Measurements from ENCODE around the gene KCND3.

KCND3 gene

GRCh38 chr1:111733183-111733991, 256.1 kb downstream of the KCND3 start:
- no peak for DNase-seq (ENCODE audit: low read depth in 3 of 3, low spot score in 1 of 3)

GRCh38 chr1:111732718-111733117, 256.8 kb downstream of the KCND3 start:
- no peak for DNase-seq (ENCODE audit: low read depth in 3 of 3, low spot score in 1 of 3)

- DNase-seq (ENCODE audit: low read depth in 3 of 3, low spot score in 1 of 3) = no peak
Observed at GRCh38 chr1:111731956-111732355, 257.5 kb downstream of the KCND3 start.

- DNase-seq (ENCODE audit: low read depth in 3 of 3, low spot score in 1 of 3) = no peak
Observed at GRCh38 chr1:111730706-111731105, 258.8 kb downstream of the KCND3 start.

DNA sequence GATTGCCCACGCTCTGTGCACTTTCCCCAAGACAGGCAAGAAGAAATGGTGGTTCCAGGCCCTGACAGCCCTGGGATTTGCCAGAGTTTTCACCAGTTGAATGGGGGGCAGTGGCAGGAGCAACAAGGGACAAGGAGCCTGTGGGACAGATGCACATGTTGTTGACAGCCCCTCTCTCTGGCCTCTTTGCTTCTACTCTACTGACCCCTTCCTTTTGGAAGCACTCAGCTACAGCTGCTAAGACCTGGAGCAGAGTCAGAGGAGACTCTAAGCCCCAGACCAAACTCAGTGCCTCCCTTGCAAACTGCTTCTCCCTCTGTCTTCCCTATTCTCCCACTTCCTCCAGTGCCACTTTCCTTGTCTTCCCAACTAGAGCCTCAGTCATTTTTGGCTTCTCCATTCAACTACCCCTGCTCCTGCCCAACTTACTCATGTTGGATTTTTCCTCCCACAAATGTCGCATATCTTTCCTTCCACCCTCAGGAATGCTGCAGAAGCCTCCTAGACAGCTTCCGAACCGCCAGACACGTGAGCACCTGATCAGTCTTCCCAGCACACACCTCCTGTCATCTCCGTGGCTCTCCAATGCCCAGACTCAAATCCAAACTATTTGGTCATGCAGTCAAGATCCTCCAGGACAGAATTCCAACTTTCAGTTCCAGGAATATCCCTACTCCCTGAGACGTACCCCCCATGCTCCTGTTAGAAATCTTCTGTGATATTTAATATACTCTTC, 259.4 kb downstream of the KCND3 start:
- DNase-seq (ENCODE audit: low read depth in 3 of 3, low spot score in 1 of 3) = no peak

DNA sequence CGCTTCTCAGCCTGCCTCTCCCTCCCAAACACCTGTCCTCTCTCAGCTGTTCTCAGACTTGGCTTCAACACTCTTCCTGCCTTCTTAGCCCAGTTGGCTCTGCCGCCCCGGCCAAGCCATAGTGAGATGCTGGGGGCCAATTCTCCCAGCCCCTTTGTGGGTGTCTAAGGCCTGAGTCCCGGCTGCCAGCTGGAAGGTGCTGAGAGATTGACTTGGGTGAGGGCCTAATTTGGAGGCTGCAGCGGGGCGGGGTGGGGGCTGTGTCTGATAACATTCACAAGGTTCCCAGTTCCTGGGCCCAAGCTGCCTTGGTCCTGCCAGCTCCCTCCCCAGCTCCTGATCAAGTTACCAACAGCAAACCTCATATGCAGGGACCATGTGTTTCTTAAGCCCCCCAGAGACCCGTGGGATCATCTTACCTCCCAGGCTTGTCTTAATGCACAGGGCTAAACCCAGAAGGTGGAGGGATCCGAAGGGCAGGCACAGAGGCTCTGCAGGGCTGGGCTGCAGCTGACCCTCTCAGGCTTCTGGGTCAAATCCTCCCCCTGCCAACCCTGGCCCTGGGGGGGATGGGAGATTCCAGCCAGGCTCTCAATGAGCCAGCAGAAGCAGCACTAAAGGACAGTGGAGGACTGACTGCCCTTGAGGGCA, 260.1 kb downstream of the KCND3 start:
- no peak for DNase-seq (ENCODE audit: low read depth in 3 of 3, low spot score in 1 of 3)

DNA sequence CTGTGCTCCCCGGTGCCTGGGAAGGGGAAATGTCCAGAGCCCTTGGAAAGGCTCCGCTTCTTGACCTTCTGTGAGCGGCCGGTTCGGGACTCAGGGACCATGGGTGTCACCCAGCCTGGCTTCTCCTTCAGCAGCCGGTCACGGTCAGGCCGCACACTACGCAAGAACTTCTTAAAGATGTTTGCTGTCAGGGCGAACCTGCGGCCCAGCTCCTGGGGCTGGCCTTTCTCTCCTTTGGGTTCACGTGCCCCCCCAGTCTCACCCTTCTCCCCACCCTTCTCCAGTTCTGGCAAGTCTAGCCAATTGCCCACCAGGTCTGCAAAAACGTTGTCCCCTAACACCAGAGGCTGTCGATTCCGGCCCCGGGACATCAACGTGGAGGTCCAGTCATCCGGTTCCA, 262.4 kb downstream of the KCND3 start:
- DNase-seq (ENCODE audit: low read depth in 3 of 3, low spot score in 1 of 3) = no peak

- no peak for DNase-seq (ENCODE audit: low read depth in 3 of 3, low spot score in 1 of 3)
Observed at GRCh38 chr1:111725192-111725591, 264.3 kb downstream of the KCND3 start.

GRCh38 chr1:111723871-111724270, 265.6 kb downstream of the KCND3 start:
- no peak for DNase-seq (ENCODE audit: low read depth in 3 of 3, low spot score in 1 of 3)

DNA sequence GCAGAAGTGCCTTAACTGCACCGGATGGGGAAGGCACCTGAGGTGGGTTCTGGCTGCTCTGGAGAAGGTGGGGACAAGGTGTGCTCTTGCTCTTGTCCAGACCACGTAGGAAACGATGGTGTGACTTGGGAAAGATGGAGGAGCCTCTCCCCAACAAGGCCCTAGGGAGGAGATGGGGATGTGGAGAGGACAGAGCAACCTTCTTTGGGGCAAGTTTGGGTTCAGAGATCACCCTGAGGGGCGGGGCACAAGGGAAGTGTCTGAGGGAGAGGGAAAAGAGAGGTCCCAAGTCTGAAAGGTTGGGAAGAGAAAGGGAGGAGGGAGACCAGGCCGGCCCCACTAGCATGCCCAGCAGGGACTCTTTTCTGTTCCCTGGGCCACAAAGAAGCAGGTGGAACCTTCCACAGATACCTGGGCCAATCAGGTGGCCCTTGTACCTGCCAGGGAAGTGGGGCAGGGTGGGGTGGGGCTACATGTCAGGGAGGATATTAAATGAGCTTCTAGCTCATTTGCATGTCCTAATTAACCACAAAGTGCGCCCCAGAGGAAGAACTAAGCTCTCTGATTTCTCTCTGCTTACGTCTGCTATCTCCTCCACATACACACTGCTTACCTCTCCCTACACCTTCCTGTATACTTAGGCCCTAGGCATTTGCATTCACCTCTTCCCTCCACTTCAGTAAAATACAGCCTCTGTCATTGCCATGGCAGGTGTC, 266.2 kb downstream of the KCND3 start:
- no peak for DNase-seq (ENCODE audit: low read depth in 3 of 3, low spot score in 1 of 3)

GRCh38 chr1:111720977-111721786, 268.3 kb downstream of the KCND3 start:
- no peak for DNase-seq (ENCODE audit: low read depth in 3 of 3, low spot score in 1 of 3)

Data from stimulated activated CD4-positive, alpha-beta T cell treated with anti-CD3 and anti-CD28 coated beads, TNF-alpha, amount 100 ng/mL, for 1 hour (primary cell).